ENCODE data around the gene PACSIN1. TPM values are rescaled to one million over a fixed set of nuclear protein-coding genes. Genes with fewer than 3 reads are reported as not detected.

PACSIN1 gene
- total and polyA plus RNA-seq, 2 experiments from 2014 or later: 0.05 to 0.37 TPM

GRCh38 chr6:34584694-34585093 is 118.8 kb downstream of the PACSIN1 start:
- no peak overlapping the region for H3K4me3 ChIP-seq
- no peak overlapping the region for H3K4me2 ChIP-seq
- H3K36me3 ChIP-seq (replicated peaks; ENCODE audit: insufficient read depth, low read depth): no peaks in the 10 kb centered on the region
- no peak overlapping the region for H2AFZ ChIP-seq
- H3K9me2 ChIP-seq (replicated peaks; ENCODE audit: insufficient read depth): no peaks in the 10 kb centered on the region
- no peaks in the 10 kb centered on the region for H3K4me1 ChIP-seq (ENCODE audit: insufficient read depth)
- TF ChIP-seq EZH2 (IDR thresholded peaks at IDR 0.05; ENCODE audit: borderline replicate concordance) (no peak), CTCF (IDR thresholded peaks at IDR 0.05; ENCODE audit: poor library complexity) (no peak), EZH2phosphoT487 (IDR thresholded peaks at IDR 0.05; ENCODE audit: low read depth, severe bottlenecking, unreplicated experiment) (no peak)
- DNase-seq (ENCODE audit: low spot score): no peak
- no peaks in the 10 kb centered on the region for H3K9me3 ChIP-seq (ENCODE audit: low read depth)
- WGBS (ENCODE audit: low lambda C conversion rate, missing lambda C conversion rate): 98% methylated on average over 9 of the region's 9 CpGs
- no peaks in the 10 kb centered on the region for H3K27me3 ChIP-seq
- H3K79me2 ChIP-seq: peaks cover 5% of the 10 kb centered on the region
- H4K20me1 ChIP-seq (ENCODE audit: insufficient read depth, poor library complexity, severe bottlenecking): no peaks in the 10 kb centered on the region
- no peak overlapping the region for H3K27ac ChIP-seq

Other genes with a start within 250 kb of the PACSIN1 start
- gene HMGA1, start 229.2 kb upstream of the PACSIN1 start, total RNA-seq: 43.4 and 57.9 TPM in 2 replicates
- 69.0 and 94.8 TPM in 2 replicates for gene HMGA1, start 229.2 kb upstream of the PACSIN1 start, polyA plus RNA-seq
- 9.2 and 11.4 TPM in 2 replicates for gene SMIM29, start 217.1 kb upstream of the PACSIN1 start, total RNA-seq
- gene SMIM29, start 217.1 kb upstream of the PACSIN1 start, polyA plus RNA-seq: 27.6 and 33.8 TPM in 2 replicates
- 17.9 and 20.4 TPM in 2 replicates for gene NUDT3, start 73.4 kb upstream of the PACSIN1 start, total RNA-seq
- gene NUDT3, start 73.4 kb upstream of the PACSIN1 start, polyA plus RNA-seq: 6.2 and 6.4 TPM in 2 replicates
- gene RPS10, start 40.0 kb upstream of the PACSIN1 start, total RNA-seq: 1,824 and 2,302 TPM in 2 replicates
- gene RPS10, start 40.0 kb upstream of the PACSIN1 start, polyA plus RNA-seq: 518 and 544 TPM in 2 replicates
- 0.48 and 1.5 TPM in 2 replicates for gene SPDEF, start 90.3 kb downstream of the PACSIN1 start, total RNA-seq
- 0.34 and 0.80 TPM in 2 replicates for gene SPDEF, start 90.3 kb downstream of the PACSIN1 start, polyA plus RNA-seq
- gene ILRUN, start 230.7 kb downstream of the PACSIN1 start, total RNA-seq: 55.0 and 61.3 TPM in 2 replicates
- 12.7 and 17.8 TPM in 2 replicates for gene ILRUN, start 230.7 kb downstream of the PACSIN1 start, polyA plus RNA-seq

All from hepatocyte (in vitro differentiated cells).